ACHN (cell line): Measurements from ENCODE around the gene CTIF.
A peak's percentile ranks its signal among the peaks of the same experiment; 100 is the strongest.

Experiments used
- DNase-seq: peaks from one replicate; pipeline ENCODE4 v3.0.0-alpha.2; 2015
- in situ Hi-C: cut with HindIII; loops from 2 replicates; pipeline ENCODE4 v1.10.0; 2017; ENCODE audit warnings: low sequenced_read_pairs, low pct_ligation_motif_present, low pct_unique_long_range_greater_than_20kb

The CTIF gene

GRCh38 chr18:48589797-48590519 lies 51.1 kb downstream of the CTIF start:
- in situ Hi-C loops: no loop called here
- no peak for DNase-seq

- in situ Hi-C loops: no loop called here
These were observed 51.8 kb downstream of the CTIF start for GRCh38 chr18:48590678-48591077.

GRCh38 chr18:48592540-48593171 lies 53.8 kb downstream of the CTIF start:
- in situ Hi-C loops: no loop called here
- DNase-seq: no peak

More at GRCh38 chr18:48590678-48591077, 51.8 kb downstream of the CTIF start:
- peak; percentile 58 for DNase-seq

GRCh38 chr18:48594471-48595094 lies 55.8 kb downstream of the CTIF start:
- no peak for DNase-seq
- in situ Hi-C loops: no loop called here

GRCh38 chr18:48595703-48596218 lies 56.9 kb downstream of the CTIF start:
- in situ Hi-C loops: no loop called here
- no peak for DNase-seq

GRCh38 chr18:48597110-48597509 lies 58.3 kb downstream of the CTIF start:
- in situ Hi-C loops: no loop called here
- no peak for DNase-seq

GRCh38 chr18:48597671-48598070 lies 58.8 kb downstream of the CTIF start:
- in situ Hi-C loops: no loop called here

GRCh38 chr18:48599391-48599790 lies 60.6 kb downstream of the CTIF start:
- in situ Hi-C loops: no loop called here
- DNase-seq: no peak

More at GRCh38 chr18:48597671-48598070, 58.8 kb downstream of the CTIF start:
- no peak for DNase-seq

GRCh38 chr18:48600046-48600445 lies 61.2 kb downstream of the CTIF start:
- no peak for DNase-seq
- in situ Hi-C loops: no loop called here

GRCh38 chr18:48600456-48601090 lies 61.7 kb downstream of the CTIF start:
- in situ Hi-C loops: no loop called here
- DNase-seq: no peak

GRCh38 chr18:48601343-48601742 lies 62.5 kb downstream of the CTIF start:
- no peak for DNase-seq
- in situ Hi-C loops: no loop called here

- DNase-seq: no peak
- in situ Hi-C loops: no loop called here
These were observed 64.0 kb downstream of the CTIF start for GRCh38 chr18:48602759-48603390.

GRCh38 chr18:48605408-48605845 lies 66.6 kb downstream of the CTIF start:
- in situ Hi-C loops: no loop called here
- peak; percentile 79 for DNase-seq

GRCh38 chr18:48607056-48607984 lies 68.5 kb downstream of the CTIF start:
- DNase-seq: peak; percentile 91
- in situ Hi-C loops: no loop called here

GRCh38 chr18:48608581-48608980 lies 69.8 kb downstream of the CTIF start:
- no peak for DNase-seq
- in situ Hi-C loops: no loop called here

- in situ Hi-C loops: no loop called here
These were observed 70.3 kb downstream of the CTIF start for GRCh38 chr18:48609114-48609513.

More at GRCh38 chr18:48609114-48609513, 70.3 kb downstream of the CTIF start:
- DNase-seq: no peak
